Measurements from ENCODE around the gene NSG2. TPM values are rescaled to one million over a fixed set of nuclear protein-coding genes. Genes with fewer than 3 reads are reported as not detected.

The NSG2 gene
- total RNA-seq, 2 experiments from 2014 or later: not detected

- Histone ChIP-seq H3K79me2 (ENCODE audit: insufficient read depth, low read depth, low read length) (no peaks in the 10 kb centered on the region), H3K4me3 (ENCODE audit: low read depth, low read length, poor library complexity, severe bottlenecking) (no peak overlapping the region), H4K20me1 (ENCODE audit: insufficient read depth, low read length) (no peaks in the 10 kb centered on the region), H3K9me2 (ENCODE audit: insufficient read depth, low read length) (no peaks in the 10 kb centered on the region), H3K36me3 (ENCODE audit: insufficient read depth, low read length) (no peaks in the 10 kb centered on the region), H3K4me1 (ENCODE audit: insufficient read depth, low read length, poor library complexity, severe bottlenecking) (no peaks in the 10 kb centered on the region), H3K4me2 (ENCODE audit: low read length) (no peak overlapping the region), H2AFZ (ENCODE audit: low read length) (no peak overlapping the region), H3K9me3 (ENCODE audit: low read length) (no peaks in the 10 kb centered on the region), H3K27ac (ENCODE audit: low read depth, low read length, poor library complexity, severe bottlenecking) (no peak overlapping the region)
- BruUV-seq (replicated peaks): no TSS peak
- TF ChIP-seq, protein P1, sequence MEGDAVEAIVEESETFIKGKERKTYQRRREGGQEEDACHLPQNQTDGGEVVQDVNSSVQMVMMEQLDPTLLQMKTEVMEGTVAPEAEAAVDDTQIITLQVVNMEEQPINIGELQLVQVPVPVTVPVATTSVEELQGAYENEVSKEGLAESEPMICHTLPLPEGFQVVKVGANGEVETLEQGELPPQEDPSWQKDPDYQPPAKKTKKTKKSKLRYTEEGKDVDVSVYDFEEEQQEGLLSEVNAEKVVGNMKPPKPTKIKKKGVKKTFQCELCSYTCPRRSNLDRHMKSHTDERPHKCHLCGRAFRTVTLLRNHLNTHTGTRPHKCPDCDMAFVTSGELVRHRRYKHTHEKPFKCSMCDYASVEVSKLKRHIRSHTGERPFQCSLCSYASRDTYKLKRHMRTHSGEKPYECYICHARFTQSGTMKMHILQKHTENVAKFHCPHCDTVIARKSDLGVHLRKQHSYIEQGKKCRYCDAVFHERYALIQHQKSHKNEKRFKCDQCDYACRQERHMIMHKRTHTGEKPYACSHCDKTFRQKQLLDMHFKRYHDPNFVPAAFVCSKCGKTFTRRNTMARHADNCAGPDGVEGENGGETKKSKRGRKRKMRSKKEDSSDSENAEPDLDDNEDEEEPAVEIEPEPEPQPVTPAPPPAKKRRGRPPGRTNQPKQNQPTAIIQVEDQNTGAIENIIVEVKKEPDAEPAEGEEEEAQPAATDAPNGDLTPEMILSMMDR (conservative IDR thresholded peaks at IDR 0.05; ENCODE audit: low read length): no peak
- TF ChIP-seq EZH2phosphoT487 (IDR thresholded peaks at IDR 0.05; ENCODE audit: borderline replicate concordance, low read depth, low read length): no peak
- CTCF ChIA-PET (ENCODE audit: unreplicated experiment): no interaction called here
- POLR2A ChIA-PET: no interaction called here
- no peak for DNase-seq (ENCODE audit: low spot score)
- intact Hi-C loops (cut with micrococcal nuclease; ENCODE audit: unreplicated experiment): no loop called here
Measured at GRCh38 chr5:174134545-174134944, 89.0 kb downstream of the NSG2 start.

DNA sequence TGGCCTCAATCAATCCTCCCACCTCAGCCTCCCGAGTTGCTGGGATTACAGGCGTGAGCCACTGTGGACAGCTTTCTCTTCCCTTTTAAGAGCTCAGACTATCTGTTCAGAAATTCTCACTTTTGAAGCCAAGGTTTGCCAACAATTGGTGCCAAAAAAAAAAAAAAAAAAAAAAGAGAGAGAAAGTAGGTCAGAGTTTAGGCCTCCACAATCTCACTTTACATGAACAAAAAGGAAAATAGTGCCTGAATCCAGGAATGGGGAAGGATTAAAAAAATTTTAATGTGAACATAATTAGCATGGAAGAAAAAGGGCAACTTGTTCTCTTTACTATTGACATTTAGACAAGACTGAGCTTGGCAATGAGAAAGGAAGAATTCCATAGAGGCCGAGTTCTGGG lies 94.1 kb downstream of the NSG2 start:
- no TSS peak for BruUV-seq (replicated peaks)
- no peak for DNase-seq (ENCODE audit: low spot score)
- H3K4me3 ChIP-seq (ENCODE audit: low read depth, low read length, poor library complexity, severe bottlenecking): no peak overlapping the region
- H3K9me3 ChIP-seq (ENCODE audit: low read length): no peaks in the 10 kb centered on the region
- H3K79me2 ChIP-seq (ENCODE audit: insufficient read depth, low read depth, low read length): no peaks in the 10 kb centered on the region
- H3K9me2 ChIP-seq (ENCODE audit: insufficient read depth, low read length): no peaks in the 10 kb centered on the region
- H3K27ac ChIP-seq (ENCODE audit: low read depth, low read length, poor library complexity, severe bottlenecking): no peak overlapping the region
- no peaks in the 10 kb centered on the region for H4K20me1 ChIP-seq (ENCODE audit: insufficient read depth, low read length)
- H3K36me3 ChIP-seq (ENCODE audit: insufficient read depth, low read length): no peaks in the 10 kb centered on the region
- H3K4me2 ChIP-seq (ENCODE audit: low read length): no peak overlapping the region
- no peak for TF ChIP-seq EZH2phosphoT487 (IDR thresholded peaks at IDR 0.05; ENCODE audit: borderline replicate concordance, low read depth, low read length)
- TF ChIP-seq, protein P1 (conservative IDR thresholded peaks at IDR 0.05; ENCODE audit: low read length): no peak
- ChIA-PET CTCF (ENCODE audit: unreplicated experiment) (no interaction called here), POLR2A (interaction anchor here (0.7 kb wide), 1 partner anchor 1722 kb away, joined by 3 read pairs; no protein-coding TSS in a partner anchor)
- intact Hi-C loops (cut with micrococcal nuclease; ENCODE audit: unreplicated experiment): no loop called here
- H2AFZ ChIP-seq (ENCODE audit: low read length): no peak overlapping the region
- no peaks in the 10 kb centered on the region for H3K4me1 ChIP-seq (ENCODE audit: insufficient read depth, low read length, poor library complexity, severe bottlenecking)

- no peaks in the 10 kb centered on the region for H3K9me3 ChIP-seq (ENCODE audit: low read length)
- H3K4me1 ChIP-seq (ENCODE audit: insufficient read depth, low read length, poor library complexity, severe bottlenecking): no peaks in the 10 kb centered on the region
- H3K4me3 ChIP-seq (ENCODE audit: low read depth, low read length, poor library complexity, severe bottlenecking): no peak overlapping the region
- intact Hi-C loops (cut with micrococcal nuclease; ENCODE audit: unreplicated experiment): no loop called here
- no peaks in the 10 kb centered on the region for H4K20me1 ChIP-seq (ENCODE audit: insufficient read depth, low read length)
- ChIA-PET POLR2A (no interaction called here), CTCF (ENCODE audit: unreplicated experiment) (no interaction called here)
- no TSS peak for BruUV-seq (replicated peaks)
- H3K36me3 ChIP-seq (ENCODE audit: insufficient read depth, low read length): no peaks in the 10 kb centered on the region
- H3K79me2 ChIP-seq (ENCODE audit: insufficient read depth, low read depth, low read length): no peaks in the 10 kb centered on the region
- TF ChIP-seq, protein P1 (conservative IDR thresholded peaks at IDR 0.05; ENCODE audit: low read length): no peak
- TF ChIP-seq EZH2phosphoT487 (IDR thresholded peaks at IDR 0.05; ENCODE audit: borderline replicate concordance, low read depth, low read length): no peak
- H3K9me2 ChIP-seq (ENCODE audit: insufficient read depth, low read length): no peaks in the 10 kb centered on the region
- no peak overlapping the region for H3K27ac ChIP-seq (ENCODE audit: low read depth, low read length, poor library complexity, severe bottlenecking)
- no peak overlapping the region for H3K4me2 ChIP-seq (ENCODE audit: low read length)
- DNase-seq (ENCODE audit: low spot score): no peak
- H2AFZ ChIP-seq (ENCODE audit: low read length): no peak overlapping the region
Measured at GRCh38 chr5:174140452-174141020, 95.0 kb downstream of the NSG2 start.
